H1 (cell line): Measurements from ENCODE around the gene CAMKK1. TPM values are rescaled to one million over a fixed set of nuclear protein-coding genes. Genes with fewer than 3 reads are reported as not detected.

Experiments
- ATF3 ChIP-seq: IDR thresholded peaks from 2 replicates; pipeline ENCODE4 v1.6.1; 2011; ENCODE audit warnings: low read depth, mild to moderate bottlenecking, low read length; ENCODE audit not compliant: insufficient read depth
- BACH1 ChIP-seq: IDR thresholded peaks from 2 replicates; pipeline ENCODE4 v1.6.1; 2012; ENCODE audit warnings: low read length, improper control_type of control experiment
- BCL11A ChIP-seq, 2 experiments: IDR thresholded peaks; one replicate each; pipeline ENCODE4 v1.6.1; 2011; ENCODE audit warnings: low read depth in 2 of 2, low read length in 2 of 2, mild to moderate bottlenecking in 2 of 2
- EGR1 ChIP-seq: IDR thresholded peaks from 2 replicates; pipeline ENCODE4 v1.6.1; 2011; ENCODE audit warnings: low read depth, low read length, borderline replicate concordance
- EZH2 ChIP-seq: fragments of 200-600 bp; sonication (generic); IDR thresholded peaks from 2 replicates; pipeline ENCODE4 v1.7.1; 2012; ENCODE audit warnings: low read depth, mild to moderate bottlenecking, moderate library complexity, low read length, inconsistent platforms; ENCODE audit not compliant: severe bottlenecking
- SP4 ChIP-seq: IDR thresholded peaks from 2 replicates; pipeline ENCODE4 v1.6.1; 2012; ENCODE audit warnings: low read length, inconsistent platforms
- SRF ChIP-seq: IDR thresholded peaks from 2 replicates; pipeline ENCODE4 v1.6.1; 2011; ENCODE audit warnings: mild to moderate bottlenecking, low read depth, low read length, moderate library complexity
- polyA plus RNA-seq, 7 experiments: library from polyadenylated mRNA; depleted of rRNA in 3 of 7; stranded (reverse) in 5 of 7; unstranded in 2 of 7; fragments of >200 nt in 5 of 7; fragments of 200-250 nt in 2 of 7; gene quantifications; 1 replicate in 5 of 7; 2 replicates in 1 of 7; 4 replicates in 1 of 7; pipeline versions ENCODE4 v1.2.1 to v1.2.3, GENCODE V29; 2011 to 2013; ENCODE audit warnings: missing spikeins in 2 of 7, mixed read lengths in 2 of 7
- total RNA-seq: library from RNA; stranded (reverse); fragmentation: NEBNext Ultra II Directional; extraction: Animal tissue kit (Norgen Biotek cat#: 25700); gene quantifications from 2 replicates; pipeline ENCODE4 v1.2.1, GENCODE V29; 2021

CAMKK1 gene
- total and polyA plus RNA-seq, 2 of the 8 experiments (the other 6 are each of a cell fraction or from before 2014, with no cell fraction given): 7.1 to 7.6 TPM

DNA sequence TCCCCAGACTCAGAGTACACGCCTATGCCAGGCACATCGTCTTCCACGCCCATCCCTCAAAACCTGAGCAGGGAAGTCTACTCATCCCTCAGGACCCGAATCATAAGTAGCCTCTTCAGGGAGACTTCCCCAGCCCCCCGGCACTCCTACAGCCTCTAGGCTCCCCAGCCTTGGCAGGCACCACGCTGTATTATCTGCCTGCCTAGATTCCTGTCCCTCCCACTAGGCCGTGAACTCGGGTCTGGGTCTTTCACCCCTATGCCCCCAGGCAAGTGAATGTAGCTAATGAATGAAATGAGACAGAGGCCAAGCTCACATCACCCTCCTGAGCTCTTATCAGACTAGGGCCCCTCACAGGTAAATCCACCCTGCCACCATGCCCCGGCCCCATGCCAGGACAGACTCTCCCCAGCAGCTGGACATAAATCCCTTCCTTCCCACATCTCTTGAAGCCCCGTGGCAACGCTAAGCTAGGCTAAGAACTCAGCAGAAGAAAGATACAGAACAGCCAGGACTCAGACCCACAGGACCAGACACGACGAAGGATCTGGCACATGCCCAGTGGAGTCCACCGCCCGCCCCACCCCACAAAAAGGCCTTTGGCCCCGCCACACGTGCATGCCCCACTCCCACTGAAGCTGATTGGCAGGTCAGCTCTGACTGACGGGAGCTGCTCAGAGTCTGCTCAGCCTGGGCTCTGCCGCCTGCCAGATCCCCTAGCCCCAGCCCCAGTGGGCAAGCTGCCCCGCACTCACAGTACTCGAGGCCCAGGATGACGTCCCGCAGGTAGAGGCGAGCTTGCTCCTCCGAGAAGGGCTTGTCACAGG, 13.0 kb downstream of the CAMKK1 start (continued):
- TF ChIP-seq EZH2 (no peak), SRF (no peak), SP4 (no peak), EGR1 (no peak), BCL11A (IDR thresholded peaks at IDR 0.05; ENCODE audit: low read depth in 2 of 2, low read length in 2 of 2) (no peak), BACH1 (no peak), ATF3 (no peak)
